HCEC 1CT (cell line): Measurements from ENCODE around the gene CLN5.
"Not testable (repeated sequence)": the region's sequence is repeated elsewhere in the genome, so short reads cannot be mapped to it uniquely, and the experiment has no call there.

Experiments
- DNase-seq: peaks from one replicate; pipeline ENCODE4 v3.0.0-alpha.2; 2017

The CLN5 gene

GRCh38 chr13:76991796-76992547 lies at the start of gene CLN5:
Gene CLN5 (plus strand): TSS chr13:76992081. CDS start chr13:76992099, 18 bp downstream.
- DNase-seq = peak; percentile 92

- DNase-seq = no peak
Measured at GRCh38 chr13:76942363-76942762, 49.5 kb upstream of the CLN5 start.

GRCh38 chr13:76943646-76944045 lies 48.2 kb upstream of the CLN5 start:
- DNase-seq = no peak

- peak; percentile 78 for DNase-seq
Measured at GRCh38 chr13:76944456-76944855, 47.4 kb upstream of the CLN5 start.

- peak; percentile 66 for DNase-seq
Measured at GRCh38 chr13:76948149-76948548, 43.7 kb upstream of the CLN5 start, which contains the start of gene ACOD1. Gene ACOD1 (plus strand): TSS chr13:76948511. CDS start chr13:76948559, 48 bp downstream.

- no peak for DNase-seq
Measured at GRCh38 chr13:76950101-76950500, 41.8 kb upstream of the CLN5 start.

GRCh38 chr13:76953968-76954367 lies 37.9 kb upstream of the CLN5 start:
- no peak for DNase-seq

- no peak for DNase-seq
Measured at GRCh38 chr13:76954538-76954937, 37.3 kb upstream of the CLN5 start.

GRCh38 chr13:76955193-76955592 lies 36.7 kb upstream of the CLN5 start:
- no peak for DNase-seq

- no peak for DNase-seq
Measured at GRCh38 chr13:76955661-76956060, 36.2 kb upstream of the CLN5 start.

GRCh38 chr13:76958841-76959432 lies 32.9 kb upstream of the CLN5 start:
- no peak for DNase-seq

GRCh38 chr13:76959734-76960133 lies 32.1 kb upstream of the CLN5 start:
- not testable (repeated sequence) for DNase-seq

GRCh38 chr13:76965759-76966421 lies 26.0 kb upstream of the CLN5 start:
- peak; percentile 18 for DNase-seq

GRCh38 chr13:76967031-76967430 lies 24.9 kb upstream of the CLN5 start:
- DNase-seq = no peak

- DNase-seq = no peak
Measured at GRCh38 chr13:76968041-76968440, 23.8 kb upstream of the CLN5 start.

GRCh38 chr13:76969488-76970365 lies 22.2 kb upstream of the CLN5 start:
- peak; percentile 45 for DNase-seq

GRCh38 chr13:76971215-76971614 lies 20.7 kb upstream of the CLN5 start:
- no peak for DNase-seq

GRCh38 chr13:76971851-76972829 lies 19.7 kb upstream of the CLN5 start:
- DNase-seq = no peak

GRCh38 chr13:76973920-76974617 lies 17.8 kb upstream of the CLN5 start:
- no peak for DNase-seq

- no peak for DNase-seq
Measured at GRCh38 chr13:76974618-76974975, 17.3 kb upstream of the CLN5 start.

GRCh38 chr13:76975863-76976262 lies 16.0 kb upstream of the CLN5 start:
- no peak for DNase-seq
